Caco-2 (cell line): ENCODE measurements around the gene CILP2. TPM values are rescaled to one million over a fixed set of nuclear protein-coding genes. Genes with fewer than 3 reads are reported as not detected.

Source experiments
- BruUV-seq: library from RNA; stranded (reverse); fragments of 400-500 nt; replicated peaks from 2 replicates; lab custom pipeline; 2021; lab: Mats Ljungman, UMichigan
- CTCF ChIA-PET: fragments of 300-600 bp; sonication (Branson Sonifier 250); formaldehyde crosslinking; loops from one replicate; lab custom pipeline; 2022; ENCODE audit warnings: antibody characterized with exemption; lab: Charles Lee
- POLR2A ChIA-PET: fragments of 300-600 bp; sonication (Branson Sonifier 250); formaldehyde crosslinking; loops from one replicate; lab custom pipeline; 2022; ENCODE audit warnings: antibody characterized with exemption; lab: Charles Lee
- DNase-seq, 2 experiments: peaks; one replicate each; pipeline versions ENCODE4 v3.0.0 to v3.0.0-alpha.2; 2020 to 2022
- H3K27me3 ChIP-seq: replicated peaks from 2 replicates; pipeline ENCODE4 v1.6.0; 2011; ENCODE audit warnings: low read length; ENCODE audit not compliant: control insufficient read depth, insufficient read depth
- H3K36me3 ChIP-seq: 2 replicates; pipeline ENCODE4 v1.5.1; 2011; ENCODE audit warnings: low read length; ENCODE audit not compliant: control insufficient read depth, insufficient read depth
- H3K4me1 ChIP-seq: fragments of 250-450 bp; sonication (Bioruptor Pico); 2 replicates; pipeline ENCODE4 v1.5.1; 2020; ENCODE audit warnings: mild to moderate bottlenecking
- H3K4me3 ChIP-seq: 2 replicates; pipeline ENCODE4 v1.5.1; 2011; ENCODE audit warnings: low read depth, mild to moderate bottlenecking, control low read depth, low read length
- H3K9me3 ChIP-seq: fragments of 250-450 bp; sonication (Bioruptor Pico); 2 replicates; pipeline ENCODE4 v1.5.1; 2020; ENCODE audit warnings: mild to moderate bottlenecking, moderate library complexity
- H3K27ac Mint-ChIP-seq: one replicate; pipeline ENCODE4 v1.8.0; 2022; ENCODE audit warnings: mixed read lengths; ENCODE audit not compliant: unreplicated experiment
- H3K27me3 Mint-ChIP-seq: one replicate; pipeline ENCODE4 v1.8.0; 2022; ENCODE audit warnings: mixed read lengths; ENCODE audit not compliant: insufficient read depth, unreplicated experiment
- H3K36me3 Mint-ChIP-seq: one replicate; pipeline ENCODE4 v1.8.0; 2022; ENCODE audit warnings: mild to moderate bottlenecking, mixed read lengths; ENCODE audit not compliant: insufficient read depth, unreplicated experiment
- H3K4me1 Mint-ChIP-seq: one replicate; pipeline ENCODE4 v1.8.0; 2022; ENCODE audit warnings: low read depth, mixed read lengths; ENCODE audit not compliant: unreplicated experiment
- H3K4me3 Mint-ChIP-seq: one replicate; pipeline ENCODE4 v1.8.0; 2022; ENCODE audit warnings: mild to moderate bottlenecking, moderate library complexity, mixed read lengths; ENCODE audit not compliant: unreplicated experiment
- H3K9me3 Mint-ChIP-seq: one replicate; pipeline ENCODE4 v1.8.0; 2022; ENCODE audit warnings: mixed read lengths; ENCODE audit not compliant: unreplicated experiment
- intact Hi-C: fragments of 100-400 bp; cut with micrococcal nuclease; formaldehyde crosslinking; loops from one replicate; pipeline ENCODE4 v1.10.0; 2022; ENCODE audit not compliant: unreplicated experiment
- total RNA-seq: library from RNA; stranded (reverse); gene quantifications from 2 replicates; pipeline ENCODE4 v1.2.3, GENCODE V29; 2022
- TF ChIP-seq, protein P1 (sequence below), 2 experiments: fragments of 200-600 bp in 1 of 2; IDR thresholded peaks; 1 replicate in 1 of 2; 2 replicates in 1 of 2; pipeline versions ENCODE4 v1.5.1 to v1.8.0; 2011 to 2022; ENCODE audit warnings: antibody characterized with exemption in 1 of 2, control low read depth in 1 of 2, inconsistent platforms in 1 of 2, low read depth in 1 of 2, low read length in 1 of 2, mild to moderate bottlenecking in 1 of 2, moderate library complexity in 1 of 2; ENCODE audit not compliant: insufficient read depth in 1 of 2, severe bottlenecking in 1 of 2, unreplicated experiment in 1 of 2

Gene CILP2
- total RNA-seq, 1 experiment from 2014 or later, result 1.3 TPM

DNA sequence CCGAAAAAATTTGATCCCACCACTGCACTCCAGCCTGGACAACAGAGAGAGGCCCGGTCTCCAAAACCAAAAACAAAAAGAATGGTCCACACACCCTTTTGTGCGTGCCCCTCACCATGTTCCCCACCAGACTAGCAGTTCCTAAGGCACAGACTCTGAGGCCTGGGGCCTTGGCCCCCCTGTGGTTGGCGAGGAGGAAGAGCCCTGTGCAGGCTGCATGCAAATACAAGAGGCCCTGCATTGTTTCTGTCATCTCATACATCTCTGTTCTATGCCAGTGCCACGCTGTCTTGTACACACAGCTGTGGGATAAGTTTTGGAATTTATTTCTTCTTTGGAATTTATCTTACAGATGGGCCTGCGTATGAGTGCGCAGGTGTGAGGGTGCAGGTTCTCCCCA is 14.0 kb upstream of the CILP2 start:
- no TSS peak for BruUV-seq
- DNase-seq, result no peak
- Histone ChIP-seq H3K36me3 (no peaks in the 10 kb centered on the region), H3K4me1 (no peaks in the 10 kb centered on the region), H3K9me3 (no peaks in the 10 kb centered on the region), H3K4me3 (no peak overlapping the region), H3K27me3 (no peaks in the 10 kb centered on the region)
- H3K4me1 Mint-ChIP-seq, result no peaks in the 10 kb centered on the region
- intact Hi-C loops, result no loop called here
- H3K36me3 Mint-ChIP-seq, result peaks cover 47% of the 10 kb centered on the region
- H3K27ac Mint-ChIP-seq, result no peak overlapping the region
- TF ChIP-seq, protein P1, sequence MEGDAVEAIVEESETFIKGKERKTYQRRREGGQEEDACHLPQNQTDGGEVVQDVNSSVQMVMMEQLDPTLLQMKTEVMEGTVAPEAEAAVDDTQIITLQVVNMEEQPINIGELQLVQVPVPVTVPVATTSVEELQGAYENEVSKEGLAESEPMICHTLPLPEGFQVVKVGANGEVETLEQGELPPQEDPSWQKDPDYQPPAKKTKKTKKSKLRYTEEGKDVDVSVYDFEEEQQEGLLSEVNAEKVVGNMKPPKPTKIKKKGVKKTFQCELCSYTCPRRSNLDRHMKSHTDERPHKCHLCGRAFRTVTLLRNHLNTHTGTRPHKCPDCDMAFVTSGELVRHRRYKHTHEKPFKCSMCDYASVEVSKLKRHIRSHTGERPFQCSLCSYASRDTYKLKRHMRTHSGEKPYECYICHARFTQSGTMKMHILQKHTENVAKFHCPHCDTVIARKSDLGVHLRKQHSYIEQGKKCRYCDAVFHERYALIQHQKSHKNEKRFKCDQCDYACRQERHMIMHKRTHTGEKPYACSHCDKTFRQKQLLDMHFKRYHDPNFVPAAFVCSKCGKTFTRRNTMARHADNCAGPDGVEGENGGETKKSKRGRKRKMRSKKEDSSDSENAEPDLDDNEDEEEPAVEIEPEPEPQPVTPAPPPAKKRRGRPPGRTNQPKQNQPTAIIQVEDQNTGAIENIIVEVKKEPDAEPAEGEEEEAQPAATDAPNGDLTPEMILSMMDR (IDR thresholded peaks at IDR 0.05; ENCODE audit: insufficient read depth in 1 of 2, low read depth in 1 of 2, low read length in 1 of 2, severe bottlenecking in 1 of 2, unreplicated experiment in 1 of 2), result no peak
- CTCF ChIA-PET, result no interaction called here
- H3K4me3 Mint-ChIP-seq, result no peak overlapping the region
- no peaks in the 10 kb centered on the region for H3K27me3 Mint-ChIP-seq
- H3K9me3 Mint-ChIP-seq, result no peaks in the 10 kb centered on the region
- POLR2A ChIA-PET, result no interaction called here

DNA sequence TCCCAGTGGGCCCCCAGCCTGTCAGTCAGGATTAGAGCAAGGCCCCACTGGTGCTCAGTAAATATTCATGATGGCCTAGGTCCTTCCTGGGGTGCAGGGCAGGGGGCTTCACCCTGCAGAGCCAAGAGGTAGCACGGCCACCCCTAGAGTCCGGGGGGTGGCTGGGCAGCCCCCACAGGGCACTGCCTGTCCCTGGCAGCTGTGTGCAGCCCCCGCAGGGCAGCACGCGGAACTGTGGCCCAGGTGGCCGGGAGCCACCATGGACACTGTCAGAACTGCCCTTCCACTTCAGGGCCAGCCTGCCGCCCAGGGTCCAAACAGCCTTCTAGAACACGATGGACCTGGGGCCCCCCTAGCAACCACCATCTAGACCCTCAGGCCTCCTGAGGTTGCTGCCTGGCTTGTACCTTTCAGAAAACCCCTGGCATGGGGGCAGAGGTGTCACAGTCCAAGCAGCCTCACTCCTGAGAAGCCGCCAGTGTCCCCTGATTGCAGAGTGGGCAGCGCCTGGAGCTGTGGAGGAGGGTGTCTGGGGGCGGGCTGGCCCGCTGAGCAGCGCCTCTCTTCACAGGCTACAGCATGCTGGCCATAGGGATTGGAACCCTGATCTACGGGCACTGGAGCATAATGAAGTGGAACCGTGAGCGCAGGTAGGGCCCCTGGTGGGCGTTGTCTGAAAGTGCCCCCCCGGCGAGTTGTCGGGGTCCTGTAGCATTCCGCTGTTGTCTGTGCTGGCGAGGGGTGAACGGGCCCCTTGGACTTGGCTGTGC is 12.3 kb upstream of the CILP2 start:
- H3K4me1 Mint-ChIP-seq, result no peaks in the 10 kb centered on the region
- no peaks in the 10 kb centered on the region for H3K27me3 Mint-ChIP-seq
- BruUV-seq, result no TSS peak
- intact Hi-C loops, result no loop called here
- H3K36me3 Mint-ChIP-seq, result peaks cover 42% of the 10 kb centered on the region
- Histone ChIP-seq H3K27me3 (no peaks in the 10 kb centered on the region), H3K4me3 (no peak overlapping the region), H3K36me3 (no peaks in the 10 kb centered on the region), H3K9me3 (no peaks in the 10 kb centered on the region), H3K4me1 (no peaks in the 10 kb centered on the region)
- H3K4me3 Mint-ChIP-seq, result no peak overlapping the region
- TF ChIP-seq, protein P1 (IDR thresholded peaks at IDR 0.05; ENCODE audit: insufficient read depth in 1 of 2, low read depth in 1 of 2, low read length in 1 of 2, severe bottlenecking in 1 of 2, unreplicated experiment in 1 of 2), result no peak
- CTCF ChIA-PET, result no interaction called here
- POLR2A ChIA-PET, result no interaction called here
- DNase-seq, result no peak
- H3K9me3 Mint-ChIP-seq, result no peaks in the 10 kb centered on the region
- no peak overlapping the region for H3K27ac Mint-ChIP-seq

DNA sequence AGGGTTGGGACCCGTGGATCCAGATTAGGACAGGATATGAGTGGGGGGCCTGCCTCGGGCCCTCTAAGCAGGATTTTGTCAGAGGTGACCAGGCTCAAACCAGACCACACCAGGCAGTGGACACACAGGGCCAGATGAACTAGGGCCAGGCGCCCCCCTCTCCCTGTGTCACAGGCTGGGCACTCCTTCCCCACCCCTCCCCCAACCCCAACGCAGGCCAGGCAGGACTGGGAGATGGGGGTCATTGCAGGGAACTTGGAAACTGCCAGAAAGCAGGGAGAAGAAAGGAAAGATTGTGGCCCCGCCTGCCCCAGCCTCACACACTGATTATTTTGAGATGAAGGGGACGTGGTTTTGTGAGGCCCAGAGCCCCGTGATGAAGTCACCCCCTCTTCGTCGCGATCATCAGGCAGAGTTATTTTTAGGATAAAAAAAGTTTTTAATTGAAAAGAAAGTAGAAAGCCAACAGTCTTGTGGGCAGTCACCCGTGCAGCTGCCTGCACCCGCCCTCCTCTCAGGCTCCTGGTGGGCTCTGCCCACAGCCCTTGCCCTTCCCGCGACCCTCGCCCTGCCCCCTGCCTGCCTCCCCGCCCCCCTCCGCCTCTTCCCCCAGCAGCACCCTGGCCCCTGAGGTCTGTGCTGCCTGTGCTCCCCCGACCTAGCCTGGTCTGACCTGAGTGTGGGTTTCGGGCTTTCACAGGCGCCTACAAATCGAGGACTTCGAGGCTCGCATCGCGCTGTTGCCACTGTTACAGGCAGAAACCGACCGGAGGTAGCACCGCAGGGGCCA is 11.3 kb upstream of the CILP2 start:
- POLR2A ChIA-PET, result no interaction called here
- CTCF ChIA-PET, result no interaction called here
- no peak overlapping the region for H3K27ac Mint-ChIP-seq

More for the DNA sequence above, 11.3 kb upstream of the CILP2 start:
- Mint-ChIP-seq H3K4me1 (no peaks in the 10 kb centered on the region), H3K4me3 (no peak overlapping the region), H3K27me3 (no peaks in the 10 kb centered on the region), H3K36me3 (peaks cover 43% of the 10 kb centered on the region), H3K9me3 (no peaks in the 10 kb centered on the region)
- H3K36me3 ChIP-seq, result no peaks in the 10 kb centered on the region
- intact Hi-C loops, result no loop called here
- H3K27me3 ChIP-seq, result no peaks in the 10 kb centered on the region
- BruUV-seq, result no TSS peak
- no peak for DNase-seq
- TF ChIP-seq, protein P1 (IDR thresholded peaks at IDR 0.05; ENCODE audit: insufficient read depth in 1 of 2, low read depth in 1 of 2, low read length in 1 of 2, severe bottlenecking in 1 of 2, unreplicated experiment in 1 of 2), result no peak
- no peaks in the 10 kb centered on the region for H3K9me3 ChIP-seq
- H3K4me1 ChIP-seq, result no peaks in the 10 kb centered on the region
- H3K4me3 ChIP-seq, result no peak overlapping the region
